ENCODE results near the gene MATCAP1.

The MATCAP1 gene

GRCh38 chr16:67169011-67169451, 14.7 kb downstream of the MATCAP1 start:
- H3K79me2 ChIP-seq (ENCODE audit: insufficient read depth, low read length), result no peaks in the 10 kb centered on the region
- TF ChIP-seq, protein P1, sequence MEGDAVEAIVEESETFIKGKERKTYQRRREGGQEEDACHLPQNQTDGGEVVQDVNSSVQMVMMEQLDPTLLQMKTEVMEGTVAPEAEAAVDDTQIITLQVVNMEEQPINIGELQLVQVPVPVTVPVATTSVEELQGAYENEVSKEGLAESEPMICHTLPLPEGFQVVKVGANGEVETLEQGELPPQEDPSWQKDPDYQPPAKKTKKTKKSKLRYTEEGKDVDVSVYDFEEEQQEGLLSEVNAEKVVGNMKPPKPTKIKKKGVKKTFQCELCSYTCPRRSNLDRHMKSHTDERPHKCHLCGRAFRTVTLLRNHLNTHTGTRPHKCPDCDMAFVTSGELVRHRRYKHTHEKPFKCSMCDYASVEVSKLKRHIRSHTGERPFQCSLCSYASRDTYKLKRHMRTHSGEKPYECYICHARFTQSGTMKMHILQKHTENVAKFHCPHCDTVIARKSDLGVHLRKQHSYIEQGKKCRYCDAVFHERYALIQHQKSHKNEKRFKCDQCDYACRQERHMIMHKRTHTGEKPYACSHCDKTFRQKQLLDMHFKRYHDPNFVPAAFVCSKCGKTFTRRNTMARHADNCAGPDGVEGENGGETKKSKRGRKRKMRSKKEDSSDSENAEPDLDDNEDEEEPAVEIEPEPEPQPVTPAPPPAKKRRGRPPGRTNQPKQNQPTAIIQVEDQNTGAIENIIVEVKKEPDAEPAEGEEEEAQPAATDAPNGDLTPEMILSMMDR (IDR thresholded peaks at IDR 0.05; ENCODE audit: low read length), result no peak
- no peak for TF ChIP-seq EZH2 (IDR thresholded peaks at IDR 0.05; ENCODE audit: borderline replicate concordance, low read length)
- no peaks in the 10 kb centered on the region for H3K9me3 ChIP-seq (ENCODE audit: low read length)
- no peak overlapping the region for H3K4me3 ChIP-seq (ENCODE audit: low read depth, low read length, poor library complexity, severe bottlenecking)
- H3F3A ChIP-seq (ENCODE audit: insufficient read depth, low read length), result no peaks in the 10 kb centered on the region
- no peaks in the 10 kb centered on the region; the same call in 1 of the 2 replicates for H3K27me3 ChIP-seq (ENCODE audit: insufficient read depth, low read length)
- H3K36me3 ChIP-seq (ENCODE audit: insufficient read depth, low read length), result no peaks in the 10 kb centered on the region
- no peak overlapping the region for H3K4me2 ChIP-seq (ENCODE audit: low read length)
- no peak overlapping the region for H3K27ac ChIP-seq (ENCODE audit: low read depth, low read length, poor library complexity, severe bottlenecking)
- no peaks in the 10 kb centered on the region for H3K9me2 ChIP-seq (ENCODE audit: low read depth, low read length)
- peaks cover 18% of the 10 kb centered on the region for H3K4me1 ChIP-seq (ENCODE audit: insufficient read depth, low read length, severe bottlenecking)
- H2AFZ ChIP-seq (ENCODE audit: low read length), result no peak overlapping the region
- H4K20me1 ChIP-seq (ENCODE audit: insufficient read depth, low read length), result no peaks in the 10 kb centered on the region
- no peak overlapping the region for H3K9ac ChIP-seq (ENCODE audit: low read length)

DNA sequence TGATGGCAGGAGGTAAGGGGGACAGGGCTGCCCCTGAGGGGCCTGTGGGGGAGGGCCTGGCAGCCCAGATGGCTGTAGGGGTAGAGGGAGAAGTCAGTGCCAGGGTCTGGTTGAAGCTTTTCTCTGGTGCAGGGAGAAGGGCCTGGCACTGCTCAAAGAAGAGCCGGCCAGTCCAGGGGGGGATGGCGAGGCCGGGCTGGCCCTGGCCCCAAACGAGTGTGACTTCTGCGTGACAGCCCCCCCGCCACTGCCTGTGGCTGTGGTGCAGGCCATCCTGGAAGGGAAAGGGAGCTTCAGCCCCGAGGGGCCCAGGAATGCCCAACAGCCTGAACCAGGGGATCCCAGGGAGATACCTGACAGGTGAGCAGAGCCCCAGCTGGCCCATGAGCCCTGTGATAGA, 16.2 kb downstream of the MATCAP1 start:
- TF ChIP-seq EZH2 (IDR thresholded peaks at IDR 0.05; ENCODE audit: borderline replicate concordance, low read length), result no peak
- TF ChIP-seq, protein P1 (IDR thresholded peaks at IDR 0.05; ENCODE audit: low read length), result no peak
- Histone ChIP-seq H3K9me2 (ENCODE audit: low read depth, low read length) (no peaks in the 10 kb centered on the region), H3K9me3 (ENCODE audit: low read length) (no peaks in the 10 kb centered on the region), H3F3A (ENCODE audit: insufficient read depth, low read length) (no peaks in the 10 kb centered on the region), H3K4me2 (ENCODE audit: low read length) (no peak overlapping the region), H3K27me3 (ENCODE audit: insufficient read depth, low read length) (no peaks in the 10 kb centered on the region; the same call in 1 of the 2 replicates), H4K20me1 (ENCODE audit: insufficient read depth, low read length) (no peaks in the 10 kb centered on the region), H3K79me2 (ENCODE audit: insufficient read depth, low read length) (no peaks in the 10 kb centered on the region), H2AFZ (ENCODE audit: low read length) (no peak overlapping the region), H3K27ac (ENCODE audit: low read depth, low read length, poor library complexity, severe bottlenecking) (no peak overlapping the region), H3K36me3 (ENCODE audit: insufficient read depth, low read length) (no peaks in the 10 kb centered on the region), H3K9ac (ENCODE audit: low read length) (no peak overlapping the region), H3K4me1 (ENCODE audit: insufficient read depth, low read length, severe bottlenecking) (peaks cover 24% of the 10 kb centered on the region), H3K4me3 (ENCODE audit: low read depth, low read length, poor library complexity, severe bottlenecking) (no peak overlapping the region)

GRCh38 chr16:67166598-67167168, 17.1 kb downstream of the MATCAP1 start:
- Histone ChIP-seq H3K9me3 (ENCODE audit: low read length) (no peaks in the 10 kb centered on the region), H3K9me2 (ENCODE audit: low read depth, low read length) (no peaks in the 10 kb centered on the region), H3K79me2 (ENCODE audit: insufficient read depth, low read length) (no peaks in the 10 kb centered on the region), H3K27ac (ENCODE audit: low read depth, low read length, poor library complexity, severe bottlenecking) (no peak overlapping the region), H3K27me3 (ENCODE audit: insufficient read depth, low read length) (no peaks in the 10 kb centered on the region; the same call in 1 of the 2 replicates), H3K36me3 (ENCODE audit: insufficient read depth, low read length) (no peaks in the 10 kb centered on the region), H3K9ac (ENCODE audit: low read length) (no peak overlapping the region), H3K4me3 (ENCODE audit: low read depth, low read length, poor library complexity, severe bottlenecking) (no peak overlapping the region), H2AFZ (ENCODE audit: low read length) (no peak overlapping the region), H4K20me1 (ENCODE audit: insufficient read depth, low read length) (no peaks in the 10 kb centered on the region), H3K4me1 (ENCODE audit: insufficient read depth, low read length, severe bottlenecking) (peaks cover 24% of the 10 kb centered on the region), H3F3A (ENCODE audit: insufficient read depth, low read length) (no peaks in the 10 kb centered on the region), H3K4me2 (ENCODE audit: low read length) (no peak overlapping the region)
- TF ChIP-seq, protein P1 (IDR thresholded peaks at IDR 0.05; ENCODE audit: low read length), result no peak
- no peak for TF ChIP-seq EZH2 (IDR thresholded peaks at IDR 0.05; ENCODE audit: borderline replicate concordance, low read length)

All from OCI-LY1 (cell line).